ENCODE data around the gene QDPR.
"Not testable (repeated sequence)": the region's sequence is repeated elsewhere in the genome, so short reads cannot be mapped to it uniquely, and the experiment has no call there.

QDPR gene
- total RNA-seq, result 6.6 reads per million, percentile 24 among the genes with 10 or more reads in this experiment

DNA sequence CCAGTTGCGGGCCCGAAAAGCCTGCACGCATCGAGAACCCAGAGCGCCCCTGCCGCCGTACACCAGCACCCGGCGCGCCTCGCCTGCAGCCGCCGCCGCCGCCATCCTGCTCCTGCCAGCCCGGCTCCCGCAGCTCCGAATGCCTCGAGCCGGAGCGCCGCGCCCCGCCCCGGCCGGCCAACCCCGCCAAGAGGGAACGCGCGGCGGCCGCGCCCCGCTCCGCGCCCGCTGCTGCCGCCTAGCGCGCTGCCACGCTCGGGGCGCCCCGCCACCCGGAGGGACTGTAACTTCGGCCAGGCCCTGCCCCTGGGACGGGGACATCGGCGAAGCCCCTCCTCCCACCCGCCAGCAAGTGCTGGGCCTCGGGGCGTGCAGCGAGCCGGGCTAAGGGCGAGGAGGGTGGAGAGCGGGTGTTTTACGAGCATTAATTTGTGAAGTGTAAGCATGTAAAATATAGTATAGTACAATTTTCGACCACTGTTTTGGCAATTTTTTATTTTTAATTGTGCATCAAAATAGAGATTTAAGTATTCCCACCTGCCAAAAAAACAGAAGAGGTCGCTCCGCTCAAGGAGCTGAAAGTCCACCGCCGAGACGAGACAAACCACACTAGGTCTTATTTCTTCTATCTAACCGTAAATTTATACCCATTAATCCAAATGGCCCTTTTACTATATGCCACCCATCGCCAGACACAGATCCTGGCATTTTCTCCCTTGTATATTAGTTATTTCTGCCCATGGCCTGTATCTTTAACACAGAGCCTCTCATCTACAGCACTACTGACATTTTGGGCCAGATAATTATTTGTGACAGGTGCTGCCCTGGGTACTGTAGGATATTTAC lies at the start of gene QDPR:
TSS of gene QDPR (minus strand) at position 141 of the 846 bp plus-strand sequence. CDS start at position 105, 36 bp downstream.
- DNase-seq, result peak; percentile 44

DNA sequence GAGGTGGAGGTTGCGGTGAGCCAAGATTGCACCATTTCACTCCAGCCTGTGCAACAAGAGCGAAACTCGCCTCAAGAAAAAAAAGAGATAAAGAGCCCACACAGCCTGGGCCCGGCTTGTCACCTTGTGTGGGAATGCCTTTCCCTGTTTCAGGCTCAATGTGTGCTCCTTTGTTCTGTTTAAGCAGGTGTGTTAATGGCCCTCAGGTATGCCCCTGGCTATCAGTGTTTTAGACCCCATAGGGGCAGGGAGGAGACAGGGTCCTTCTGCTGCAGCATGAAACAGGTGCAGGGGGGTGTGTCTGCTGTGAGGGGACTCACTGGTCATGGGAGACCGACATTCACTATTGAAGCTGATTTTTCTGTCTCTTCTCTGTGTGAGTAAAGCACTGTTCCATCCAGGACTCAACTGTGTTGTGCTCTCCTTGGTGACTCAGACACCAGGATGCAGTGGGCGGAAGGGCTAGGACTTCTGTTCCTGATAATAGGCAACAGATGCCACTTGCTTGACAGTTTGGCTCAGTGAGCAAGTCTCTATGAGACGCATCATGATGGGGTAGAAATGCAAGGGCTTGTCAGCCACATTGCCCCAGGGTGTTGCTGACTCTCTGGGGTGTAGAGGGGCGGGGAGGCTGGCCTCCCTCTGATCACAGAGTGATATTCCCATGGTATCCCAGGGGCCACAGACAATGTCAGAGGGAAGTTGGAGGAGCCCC lies 49.5 kb upstream of the QDPR start:
- no peak for DNase-seq

DNA sequence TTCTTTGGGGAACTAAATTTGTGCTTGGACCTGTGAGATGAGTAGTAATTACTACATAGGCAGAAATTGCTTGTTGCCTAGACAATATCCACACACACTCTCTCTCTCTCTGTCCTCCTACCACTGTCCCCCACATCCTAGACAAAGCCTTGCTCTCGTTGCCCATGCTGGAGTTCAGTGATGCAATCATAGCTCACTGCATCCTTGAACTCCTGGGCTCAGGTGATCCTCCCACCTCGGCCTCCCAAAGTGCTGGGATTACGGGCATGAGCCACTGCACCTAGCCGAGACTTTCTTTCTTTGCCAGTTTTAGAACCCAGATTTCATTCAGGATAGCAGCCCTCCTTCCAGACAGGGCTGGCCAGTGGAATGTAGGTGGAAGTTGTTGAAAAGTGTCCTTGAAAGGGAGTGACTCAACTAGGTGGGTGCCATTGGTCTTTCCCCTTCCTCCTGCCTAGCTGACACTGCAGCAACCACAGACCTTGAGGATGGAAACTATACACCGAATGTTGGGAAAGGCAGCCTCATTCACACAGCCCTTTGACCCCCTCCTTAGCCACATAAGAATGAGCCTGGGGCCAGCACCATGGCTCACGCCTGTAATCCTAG lies 48.3 kb upstream of the QDPR start:
- no peak for DNase-seq

DNA sequence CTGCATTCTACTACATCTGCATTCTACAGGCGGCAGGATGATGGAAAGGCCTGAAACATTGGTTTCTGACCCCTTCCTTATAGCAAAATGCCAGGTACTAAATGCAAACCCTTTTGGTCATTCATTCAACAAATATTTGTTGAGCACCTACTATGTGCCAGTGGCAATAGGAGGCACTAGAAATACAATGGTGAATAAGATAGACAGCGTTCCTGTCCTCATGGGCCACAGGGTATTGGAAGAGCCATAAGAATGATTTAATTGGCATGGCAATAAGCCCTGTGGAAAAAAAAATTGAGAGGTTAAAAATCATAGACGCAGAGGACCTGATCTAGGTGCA lies 47.8 kb upstream of the QDPR start:
- no peak for DNase-seq

DNA sequence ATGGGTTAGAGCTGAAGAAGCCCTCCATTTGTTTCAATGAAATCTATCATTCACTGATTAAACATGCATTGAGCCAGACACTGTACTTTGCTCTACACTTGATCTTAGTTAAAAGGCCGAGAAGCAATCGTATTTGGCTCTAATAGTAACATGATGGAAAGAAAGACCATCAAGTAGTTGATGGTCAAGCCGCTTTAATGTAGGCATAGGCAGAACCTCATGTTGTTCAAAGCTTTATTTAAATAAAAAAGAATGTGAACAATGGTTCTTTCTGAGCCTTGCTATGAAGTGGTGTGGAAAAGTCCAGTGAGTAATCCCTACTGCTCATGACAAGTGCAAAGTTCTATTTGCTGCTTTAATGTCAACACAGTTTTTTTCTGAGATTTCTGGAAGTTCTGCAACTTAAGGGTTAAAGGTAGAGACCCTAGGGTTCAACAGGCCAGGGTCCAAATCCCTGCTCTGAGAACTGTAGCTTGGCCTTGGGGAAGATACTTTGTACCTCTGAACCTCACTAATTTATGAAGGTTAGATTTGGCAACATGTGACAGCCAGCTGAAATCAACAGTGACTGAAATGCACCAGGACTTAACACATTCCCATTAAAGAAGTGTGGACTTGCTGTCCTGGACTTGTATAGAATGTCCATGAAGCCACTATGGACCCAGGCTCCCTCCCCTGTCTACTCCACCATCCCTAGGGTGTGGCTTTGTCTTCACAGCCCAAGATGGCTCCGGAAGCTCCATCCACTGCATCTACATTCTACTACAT lies 47.2 kb upstream of the QDPR start:
- DNase-seq, result no peak

DNA sequence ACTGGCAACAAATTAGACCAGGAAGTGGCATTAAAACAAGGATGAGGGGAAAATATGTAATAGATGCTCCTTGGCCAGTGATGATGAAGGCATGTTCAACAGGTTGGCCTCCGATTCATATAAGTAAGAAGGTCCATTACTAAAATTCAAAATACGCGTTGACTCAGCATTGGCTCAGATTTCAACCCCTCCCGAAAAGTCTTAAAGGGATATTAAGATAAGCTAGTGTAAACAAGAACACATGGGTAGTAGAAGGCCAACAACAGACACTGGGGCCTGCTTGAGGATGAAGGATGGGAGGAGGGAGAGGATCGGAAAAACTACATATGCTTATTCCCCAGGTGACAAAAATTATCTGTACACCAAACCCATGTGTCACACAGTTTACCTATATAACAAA lies 46.0 kb upstream of the QDPR start:
- no peak for DNase-seq

DNA sequence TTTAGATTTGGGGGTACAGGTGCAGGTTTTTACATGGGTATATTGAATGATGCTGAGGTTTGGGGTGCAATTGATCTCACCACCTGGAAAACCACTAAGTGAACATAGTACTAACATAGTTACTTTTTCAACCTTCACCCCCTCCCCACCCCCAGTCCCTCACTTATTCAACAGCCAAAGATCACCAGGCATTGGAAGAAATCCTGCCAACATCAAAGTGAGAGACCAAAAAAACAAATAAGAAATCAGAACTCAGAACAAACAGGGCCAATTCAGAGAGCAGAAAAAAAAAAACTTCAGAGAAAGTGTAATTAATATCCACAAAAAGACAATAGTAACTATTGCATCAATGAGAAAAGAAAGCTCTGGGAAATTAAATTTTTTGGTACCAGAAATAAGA lies 44.6 kb upstream of the QDPR start:
- DNase-seq, result no peak

DNA sequence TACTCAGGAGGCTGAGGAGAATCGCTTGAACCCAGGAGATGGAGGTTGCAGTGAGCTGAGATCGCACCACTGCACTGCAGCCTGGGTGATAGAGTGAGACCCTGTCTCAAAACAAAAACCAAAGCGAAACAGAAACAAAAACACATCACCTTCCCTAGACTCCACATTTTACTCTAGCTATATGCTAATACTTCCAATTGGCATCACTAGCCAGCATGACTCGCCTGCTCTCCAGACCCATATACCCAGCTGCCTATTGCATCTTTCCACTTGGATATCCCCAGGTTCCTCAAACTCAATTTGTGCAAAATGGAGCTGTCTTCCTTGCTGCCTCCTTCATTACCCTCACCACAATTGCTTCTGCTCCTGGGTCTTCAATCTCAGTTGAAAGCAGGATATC lies 42.7 kb upstream of the QDPR start:
- no peak for DNase-seq

DNA sequence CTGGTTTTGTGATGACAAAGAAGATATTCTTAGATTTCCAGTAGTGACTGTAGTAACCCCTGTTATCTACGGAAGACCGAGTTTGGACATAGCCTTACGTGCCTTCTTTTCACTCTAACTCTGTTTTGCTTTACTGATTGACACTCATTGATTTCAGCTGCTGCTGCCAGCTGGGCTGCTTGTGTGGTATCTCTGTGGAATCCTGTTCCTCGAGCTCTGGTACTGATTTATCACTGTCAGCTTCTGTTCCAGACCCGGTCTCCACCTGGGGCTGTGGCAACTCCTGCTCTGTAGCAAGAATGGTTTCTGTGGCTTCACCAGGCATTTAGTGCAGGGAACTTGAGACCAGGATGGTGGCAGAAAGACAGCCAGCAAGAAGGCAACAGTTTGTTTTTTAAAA lies 40.5 kb upstream of the QDPR start:
- no peak for DNase-seq

DNA sequence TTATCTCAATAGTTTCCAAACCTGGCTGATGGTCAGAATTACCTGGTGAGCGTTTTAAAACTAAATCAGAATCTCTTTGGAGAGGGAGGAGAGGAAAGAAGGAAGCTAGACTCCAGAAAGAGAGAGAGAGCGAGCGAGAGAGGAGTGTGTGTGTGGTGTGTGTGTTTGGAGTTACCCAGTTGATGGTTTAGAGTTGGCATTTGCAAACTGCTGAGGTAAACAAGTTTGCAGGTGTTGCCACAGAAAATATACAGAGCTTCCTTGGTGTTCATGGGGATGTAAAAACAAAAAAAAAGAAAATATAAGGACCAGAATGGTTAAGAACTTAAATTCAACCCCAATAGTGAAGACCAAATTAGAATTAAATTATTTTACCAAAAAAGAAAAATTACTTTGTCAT lies 38.7 kb upstream of the QDPR start:
- DNase-seq, result no peak

DNA sequence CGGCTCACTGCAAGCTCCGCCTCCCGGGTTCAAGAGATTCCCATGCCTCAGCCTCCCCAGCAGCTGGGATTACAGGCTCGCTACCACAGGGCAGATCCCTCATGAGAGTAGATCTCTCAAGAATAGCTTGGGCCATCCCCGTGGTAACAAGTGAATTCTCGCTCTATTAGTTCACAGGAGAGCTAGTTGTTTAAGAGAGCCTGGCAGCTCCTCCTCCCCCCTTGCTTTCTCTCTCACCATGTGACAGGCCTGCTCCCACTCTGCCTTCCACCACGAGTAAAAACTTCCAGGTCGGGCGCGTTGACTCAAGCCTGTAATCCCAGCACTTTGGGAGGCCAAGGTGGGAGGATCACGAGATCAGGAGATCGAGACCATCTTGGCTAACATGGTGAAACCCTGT lies 34.8 kb upstream of the QDPR start:
- no peak for DNase-seq

DNA sequence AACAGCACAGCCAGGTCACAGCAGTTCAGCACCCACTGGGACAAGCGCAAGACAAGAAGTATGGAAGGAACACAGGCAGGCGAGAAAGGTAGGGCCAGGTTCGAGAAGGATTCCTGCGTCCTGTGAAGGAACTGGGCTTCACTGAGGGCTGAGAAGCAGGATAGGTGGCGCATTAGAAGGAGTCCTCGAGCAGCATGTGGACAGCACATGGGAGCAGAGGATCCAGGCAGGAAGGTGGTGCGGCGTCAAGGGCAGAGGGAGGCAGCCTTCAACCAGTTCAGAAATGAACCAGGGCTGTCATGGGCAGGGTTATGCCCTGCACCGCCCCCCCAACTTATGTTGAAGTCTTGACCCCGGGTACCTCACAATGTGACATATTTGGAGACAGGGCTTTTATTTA lies 34.3 kb upstream of the QDPR start:
- no peak for DNase-seq

DNA sequence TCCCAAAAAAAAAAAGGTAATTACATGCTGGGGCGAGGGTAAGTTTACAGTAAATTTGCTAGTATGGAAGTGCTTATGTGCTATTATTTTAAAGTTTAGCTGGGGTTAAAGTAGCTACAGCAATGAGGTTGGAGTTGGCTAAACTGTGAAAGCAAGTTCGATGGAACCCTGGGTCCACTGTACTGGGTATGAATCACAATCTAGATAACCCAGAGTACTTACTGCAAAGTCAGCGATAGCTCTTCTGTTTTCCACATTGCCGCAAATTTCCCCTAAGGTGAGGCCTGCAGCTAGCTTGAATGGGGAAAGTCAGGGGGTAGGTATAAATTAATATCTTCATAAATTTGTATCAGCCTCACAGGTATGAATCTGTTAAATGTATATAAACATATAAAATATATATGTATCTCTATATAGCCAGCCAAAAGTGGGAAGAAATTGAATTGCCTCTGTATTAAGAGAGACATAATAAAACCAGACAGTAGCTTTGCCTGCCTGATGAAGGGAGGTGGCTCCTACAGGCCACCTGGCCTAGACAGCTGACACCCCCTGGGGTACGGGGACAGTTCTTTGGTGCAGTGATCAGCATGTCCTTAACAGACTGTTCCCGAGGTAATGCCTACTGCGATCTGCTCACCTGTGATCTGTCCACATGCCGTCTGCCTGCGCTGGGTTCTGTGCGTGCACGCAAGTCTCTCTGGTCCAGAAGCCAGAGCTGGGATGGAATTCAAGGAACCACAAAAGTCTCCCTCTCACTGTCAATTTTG lies 33.7 kb upstream of the QDPR start:
- no peak for DNase-seq

DNA sequence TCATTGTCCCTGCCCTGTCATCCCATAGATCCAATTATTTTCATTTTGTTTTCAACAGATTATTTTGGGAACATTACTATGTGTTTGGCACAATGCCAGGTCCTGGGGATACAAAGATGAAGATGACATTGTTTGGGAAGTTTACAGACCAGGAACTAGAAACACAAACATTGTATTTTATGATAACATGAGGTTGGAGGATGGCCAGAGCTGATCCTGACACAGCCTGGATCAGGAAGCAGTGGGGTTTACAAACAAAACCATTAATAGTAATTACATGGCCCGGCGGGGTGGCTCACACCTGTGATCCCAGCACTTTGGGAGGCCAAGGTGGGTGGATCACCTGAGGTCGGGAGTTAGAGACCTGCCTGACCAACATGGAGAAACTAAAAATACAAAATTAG lies 32.9 kb upstream of the QDPR start:
- no peak for DNase-seq

DNA sequence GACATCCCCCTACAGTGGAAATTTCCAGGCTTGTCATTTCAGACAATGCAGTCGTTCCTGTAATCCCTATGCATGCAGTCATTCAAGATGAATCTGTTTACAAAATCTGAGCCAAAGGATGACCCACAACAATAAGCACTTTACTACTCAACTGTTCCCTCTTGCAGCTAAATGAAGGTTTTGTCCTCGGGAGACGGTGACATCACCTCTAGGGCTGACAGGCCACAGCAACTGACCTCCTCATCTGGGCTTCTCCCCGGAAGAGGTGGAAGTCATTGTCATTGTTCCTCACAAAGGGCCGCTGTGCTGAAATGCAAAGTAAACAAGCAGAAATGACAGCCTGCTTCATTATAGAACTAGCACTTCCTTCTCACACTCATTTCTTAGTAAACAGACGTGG lies 32.3 kb upstream of the QDPR start:
- no peak for DNase-seq

DNA sequence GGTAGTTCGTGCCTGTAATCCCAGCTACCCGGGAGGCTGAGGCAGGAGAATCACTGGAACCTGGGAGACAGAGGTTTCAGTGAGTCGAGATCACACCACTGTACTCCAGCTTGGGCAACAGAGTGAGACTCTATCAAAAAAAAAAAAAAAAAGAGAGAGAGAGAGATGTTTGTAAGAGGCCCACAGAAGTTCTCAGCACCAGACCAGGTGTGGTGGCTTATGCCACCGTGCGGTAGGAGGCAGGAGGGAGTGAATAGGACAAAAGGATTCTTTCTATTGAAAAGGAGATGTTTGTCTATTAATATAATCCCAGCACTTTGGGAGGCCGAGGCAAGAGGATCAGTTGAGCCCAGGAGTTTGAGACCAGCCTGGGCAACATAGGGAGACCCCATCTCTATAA lies 25.2 kb upstream of the QDPR start:
- DNase-seq, result not testable (repeated sequence)

DNA sequence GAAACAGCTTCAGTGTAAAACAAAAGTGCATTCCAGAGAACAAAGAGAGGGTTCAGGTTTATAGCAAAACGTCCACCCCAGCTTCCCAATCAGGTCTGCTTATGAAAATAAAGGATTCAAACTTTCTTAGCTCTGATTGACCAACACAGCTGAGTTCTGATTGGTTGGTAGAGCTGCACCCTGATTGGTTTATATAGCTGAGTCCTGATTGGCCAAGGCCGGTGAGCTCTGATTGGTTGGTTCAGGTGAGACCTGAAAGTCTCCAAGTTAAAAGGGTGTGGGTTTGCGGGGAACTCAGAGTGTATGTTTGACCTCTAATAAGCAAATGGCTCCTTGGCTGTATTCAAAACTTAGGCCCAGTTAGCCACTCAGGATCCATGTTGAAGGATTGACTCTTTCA lies 24.0 kb upstream of the QDPR start:
- DNase-seq, result no peak

DNA sequence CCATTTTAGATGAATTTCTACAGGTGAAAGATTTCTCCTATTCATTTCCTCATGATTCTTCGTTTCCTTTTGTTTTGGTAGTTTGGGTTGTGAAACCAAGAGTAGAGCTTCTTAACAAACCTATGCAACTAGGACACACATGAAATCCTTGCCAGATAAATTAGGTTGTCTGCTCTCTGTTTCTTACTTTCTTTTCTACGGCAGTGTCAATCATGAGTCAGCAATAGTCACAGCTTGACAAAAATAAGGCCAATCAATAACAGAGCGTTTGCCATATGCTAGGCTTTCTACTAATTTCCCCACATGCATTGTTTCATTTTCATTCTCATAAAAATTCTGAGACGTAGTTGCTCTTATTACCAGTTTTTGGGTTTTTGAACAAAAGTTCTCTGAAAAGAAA lies 23.4 kb upstream of the QDPR start:
- no peak for DNase-seq

DNA sequence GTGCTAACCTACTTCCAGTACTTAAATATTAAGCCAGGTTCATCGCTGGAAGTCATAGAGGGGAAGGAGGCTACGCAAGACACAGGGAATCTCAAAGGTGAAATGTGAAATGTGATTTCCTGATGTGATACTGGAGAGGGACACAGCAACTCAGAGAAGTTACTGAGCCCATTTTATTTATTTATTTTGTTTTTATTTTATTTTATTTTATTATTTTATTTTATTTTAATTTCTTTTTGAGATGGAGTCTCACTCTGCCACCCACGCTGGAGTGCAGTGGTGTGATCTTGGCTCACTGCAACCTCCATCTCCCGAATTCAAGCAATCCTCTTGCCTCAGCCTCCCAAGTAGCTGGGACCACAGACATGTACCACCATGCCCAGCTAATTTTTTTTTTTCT lies 22.8 kb upstream of the QDPR start:
- no peak for DNase-seq

DNA sequence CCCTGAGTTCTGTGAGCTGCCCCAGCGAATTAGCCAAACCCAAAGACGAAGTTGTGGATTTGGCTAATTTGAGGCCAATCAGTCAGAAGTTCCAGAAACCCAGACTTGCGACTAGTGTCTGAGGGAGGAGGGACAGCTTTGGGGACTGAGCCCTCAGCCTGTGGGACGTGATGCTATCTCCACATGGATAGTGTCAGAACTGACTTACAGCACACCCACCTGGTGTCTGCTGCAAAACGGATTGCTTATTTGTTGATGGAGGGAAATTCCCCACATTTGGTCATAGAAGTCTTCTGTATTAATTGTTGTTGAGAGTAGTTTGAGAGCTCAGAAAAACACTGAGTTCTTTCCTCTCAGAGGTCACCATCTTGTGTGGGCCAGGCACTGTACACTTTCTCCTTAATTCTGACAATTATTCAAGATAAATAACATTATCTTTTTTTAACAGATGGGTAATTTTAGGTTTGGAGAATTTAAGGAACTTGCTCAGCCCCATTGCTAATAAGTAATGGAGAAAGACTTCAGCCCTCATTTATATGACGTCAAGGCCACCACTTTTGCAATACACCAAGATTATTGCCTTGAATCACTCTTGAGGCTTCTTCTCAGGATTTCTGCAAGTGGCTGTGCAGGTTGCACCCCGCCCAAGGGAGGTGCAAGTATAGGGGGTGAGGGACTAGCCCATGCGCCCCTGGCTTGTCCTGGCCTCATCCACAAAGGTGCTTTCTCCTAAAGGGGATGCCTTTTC lies 19.8 kb upstream of the QDPR start:
- DNase-seq, result no peak

DNA sequence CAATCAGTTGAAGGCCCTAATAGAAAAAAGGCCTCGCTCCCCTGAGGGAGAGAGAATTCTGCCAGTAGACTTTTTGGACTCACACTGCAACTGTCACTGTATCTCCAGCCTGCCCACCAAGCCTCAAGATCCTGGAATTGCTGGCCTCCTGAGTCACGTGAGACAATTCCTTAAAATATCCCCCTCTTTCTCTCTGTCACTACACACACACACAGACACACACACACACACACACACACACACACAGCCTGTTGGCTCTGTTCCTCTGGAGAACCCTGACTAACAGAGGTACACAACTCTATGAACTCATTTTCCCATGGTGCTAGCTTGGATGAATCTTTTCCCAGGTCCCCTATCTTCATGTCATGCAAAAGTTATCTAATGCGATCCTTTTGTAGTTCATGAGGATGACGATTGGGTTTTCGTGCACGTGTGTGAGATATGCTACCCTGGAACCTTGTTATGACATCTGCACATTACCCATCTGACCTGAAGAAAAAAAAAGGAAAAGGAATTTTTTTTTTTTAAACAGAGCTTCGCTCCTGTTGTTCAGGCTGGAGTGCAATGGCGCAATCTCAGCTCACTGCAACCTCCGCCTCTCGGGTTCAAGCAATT lies 16.8 kb upstream of the QDPR start:
- no peak for DNase-seq

Data from effector CD4-positive, alpha-beta T cell (primary cell).